ENCODE results near the gene VAV2.

GRCh38 chr9:133980864-133981588 is 11.1 kb downstream of the VAV2 start:
- TF ChIP-seq POLR2A (IDR thresholded peaks at IDR 0.05) (no peak), CTCF (IDR thresholded peaks at IDR 0.05) (no peak), POLR2AphosphoS5 (IDR thresholded peaks at IDR 0.05) (no peak), EP300 (IDR thresholded peaks at IDR 0.05) (no peak)

Data from sigmoid colon (tissue), 4 donors.